GM18520 (cell line): Measurements from ENCODE around the gene ADGRD1.

Source experiments
- ATAC-seq: cut with Tn5 transposase; IDR thresholded peaks from one replicate; pipeline ENCODE4 v1.9.1; 2021; ENCODE audit not compliant: unreplicated experiment

The ADGRD1 gene

DNA sequence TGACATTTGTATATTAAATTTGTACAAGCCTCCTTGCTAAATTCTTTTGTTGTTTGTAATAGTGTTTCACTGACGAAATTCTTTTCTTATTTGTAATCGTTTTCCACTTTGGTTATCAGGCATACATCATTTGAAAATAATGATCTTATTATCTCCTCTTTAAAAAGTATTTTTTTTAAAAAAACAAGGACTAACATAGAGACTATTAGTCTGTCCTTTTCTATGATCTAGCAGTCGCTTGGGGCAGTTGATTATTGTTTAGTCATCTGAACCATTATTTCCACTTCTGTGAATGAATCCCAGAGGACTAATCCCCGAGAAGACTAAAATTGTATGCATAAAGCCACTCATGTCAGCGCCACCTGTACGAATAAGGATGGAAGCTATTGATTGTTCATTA is 11.5 kb downstream of the ADGRD1 start:
- ATAC-seq: no peak

DNA sequence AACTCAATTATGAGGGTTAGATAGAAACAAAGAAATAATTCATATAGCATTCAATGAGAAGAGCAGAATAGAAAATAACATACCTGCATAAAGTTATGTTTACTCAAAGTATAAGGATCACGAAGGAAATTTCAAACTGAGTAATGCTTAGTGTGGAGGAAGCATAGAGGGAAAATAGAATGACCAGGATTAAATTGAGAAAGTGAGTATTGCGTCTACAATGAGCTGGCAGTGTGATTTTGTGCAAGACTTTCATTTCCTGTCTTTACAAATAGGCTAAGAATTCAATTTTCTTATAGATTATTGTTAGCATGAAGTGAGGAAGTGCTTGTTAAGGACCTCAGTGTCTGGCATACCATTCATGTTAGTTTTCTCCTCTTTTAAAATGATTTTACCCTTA is 12.0 kb downstream of the ADGRD1 start:
- no peak for ATAC-seq

DNA sequence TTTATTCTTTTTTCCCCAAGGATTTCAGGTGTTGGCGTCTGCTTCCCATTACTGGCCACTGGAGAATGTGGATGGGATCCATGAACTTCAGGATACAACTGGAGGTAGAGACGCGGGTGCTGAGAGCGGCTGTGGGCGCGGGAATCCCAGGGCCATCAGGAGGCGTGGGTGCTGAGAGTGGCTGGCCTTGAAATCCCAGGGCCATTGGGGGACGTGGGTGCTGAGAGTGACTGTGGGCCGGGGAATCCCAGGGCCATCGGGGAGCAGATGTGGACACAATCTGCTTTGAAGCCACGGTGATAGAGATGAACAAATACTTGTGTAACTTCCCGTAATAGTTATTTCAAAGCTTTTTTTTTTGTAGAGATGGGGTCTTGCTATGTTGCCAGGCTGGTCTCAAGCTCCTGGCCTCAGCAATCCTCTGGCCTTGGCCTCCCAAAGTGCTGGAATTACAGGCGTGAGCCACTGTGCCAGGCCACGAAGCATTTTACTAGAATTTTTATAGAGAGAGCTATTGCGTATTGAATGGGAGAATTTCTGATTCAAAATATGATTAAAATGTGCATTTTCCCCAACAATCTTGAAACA is 12.8 kb downstream of the ADGRD1 start:
- no peak for ATAC-seq

DNA sequence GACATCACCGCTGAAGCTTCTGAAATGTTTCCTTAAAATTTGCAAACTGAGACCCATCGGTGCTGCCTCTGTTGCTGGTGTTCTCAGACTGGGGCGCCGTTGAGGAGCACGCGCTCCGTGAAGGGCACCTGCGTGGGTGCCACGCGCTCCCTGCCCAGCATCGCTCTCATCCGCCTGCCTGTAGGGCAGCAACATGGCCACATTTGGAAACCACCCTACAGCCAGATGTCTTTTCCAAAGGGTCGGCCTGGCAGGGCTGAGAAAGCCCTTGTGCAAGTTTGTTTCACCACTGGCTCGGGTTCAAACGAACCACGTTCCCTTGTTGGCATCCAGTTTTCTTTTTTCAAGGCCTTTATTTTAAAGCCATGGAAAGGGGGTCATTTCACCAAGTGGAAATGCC is 13.9 kb downstream of the ADGRD1 start:
- no peak for ATAC-seq

DNA sequence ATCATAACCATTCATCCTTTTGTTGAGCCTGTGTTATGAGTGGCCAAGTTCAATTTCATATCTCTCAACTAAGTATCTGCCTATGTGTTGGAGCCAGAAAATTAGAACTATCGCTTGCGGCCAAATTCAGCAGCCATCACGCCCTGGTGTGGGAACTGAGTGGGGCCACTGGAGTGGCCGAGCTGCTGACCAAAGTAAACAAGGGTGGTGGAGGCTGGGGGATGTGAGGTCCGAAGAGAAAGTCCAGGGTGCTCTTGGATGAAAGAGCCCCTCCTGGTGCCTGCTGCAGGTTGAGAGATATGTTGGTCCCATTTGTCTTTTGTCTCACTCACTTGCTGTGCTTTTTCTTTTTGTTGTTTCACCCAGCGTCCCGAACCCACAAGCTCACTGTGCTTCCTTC is 14.9 kb downstream of the ADGRD1 start:
- no peak for ATAC-seq

DNA sequence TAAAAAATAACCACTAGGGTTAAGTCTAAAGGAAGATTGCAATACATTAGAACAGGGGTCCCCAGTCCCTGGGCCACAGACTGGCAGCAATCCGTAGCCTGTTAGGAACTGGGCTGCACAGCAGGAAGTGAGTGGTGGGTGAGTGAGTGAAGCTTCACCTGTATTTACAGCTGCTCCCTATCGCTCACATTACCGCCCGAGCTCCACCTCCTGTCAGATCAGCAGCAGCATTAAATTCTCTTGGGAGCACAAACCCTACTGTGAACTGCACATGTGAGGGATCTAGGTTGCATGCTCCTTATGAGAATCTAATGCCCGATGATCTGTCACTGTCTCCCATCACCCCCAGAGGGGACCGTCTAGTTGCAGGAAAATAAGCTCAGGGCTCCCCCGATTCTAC is 15.5 kb downstream of the ADGRD1 start:
- ATAC-seq: no peak

DNA sequence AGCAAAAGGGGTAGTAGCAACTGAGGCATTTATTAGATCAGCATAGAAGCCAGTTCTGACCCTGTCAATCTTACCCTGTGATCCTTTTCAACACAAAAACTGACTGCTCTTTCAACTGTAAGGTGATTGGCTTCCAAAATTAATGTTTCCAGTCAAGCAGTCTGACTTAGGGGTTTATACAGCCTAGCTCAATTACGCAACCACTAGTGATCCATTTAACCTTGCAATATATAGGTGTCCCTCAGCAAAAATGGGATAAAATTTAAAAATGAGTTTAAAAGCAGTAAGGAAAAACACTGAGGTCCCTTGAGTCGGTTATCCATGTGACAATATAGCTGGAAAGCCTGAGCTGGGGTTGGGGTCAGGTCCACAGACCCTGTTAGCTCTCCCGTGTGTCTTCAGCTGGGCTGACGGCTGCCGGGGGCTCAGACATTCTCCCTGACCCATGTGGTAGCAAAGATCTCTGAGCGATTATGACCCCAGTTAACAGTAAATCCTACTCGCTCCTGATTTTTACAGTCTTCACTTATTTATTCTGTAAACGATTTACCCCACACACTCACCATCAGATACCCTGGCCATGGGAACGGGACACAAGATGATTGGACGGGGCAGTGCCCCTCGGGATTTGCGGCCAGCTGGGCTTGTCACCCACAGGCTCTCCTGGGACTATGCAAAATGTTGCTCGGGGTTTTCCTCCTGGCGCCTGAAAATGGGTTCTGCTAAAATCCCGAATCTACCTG is 16.6 kb downstream of the ADGRD1 start:
- peak; percentile 84 for ATAC-seq

DNA sequence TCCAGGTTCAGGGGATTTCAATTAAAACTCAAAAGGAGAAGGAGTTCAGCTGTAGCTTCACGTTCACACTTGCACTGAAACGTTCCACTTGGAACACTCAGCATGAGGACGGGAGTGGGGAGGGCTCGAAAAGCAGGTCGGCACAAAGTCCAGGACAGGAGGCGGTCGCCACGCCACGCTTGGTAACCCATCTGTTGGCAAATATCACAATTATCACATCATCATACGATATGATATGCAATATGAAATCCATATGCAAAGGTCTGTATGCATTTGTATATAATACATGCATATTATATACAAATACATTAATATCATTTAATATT is 17.2 kb downstream of the ADGRD1 start:
- no peak for ATAC-seq

DNA sequence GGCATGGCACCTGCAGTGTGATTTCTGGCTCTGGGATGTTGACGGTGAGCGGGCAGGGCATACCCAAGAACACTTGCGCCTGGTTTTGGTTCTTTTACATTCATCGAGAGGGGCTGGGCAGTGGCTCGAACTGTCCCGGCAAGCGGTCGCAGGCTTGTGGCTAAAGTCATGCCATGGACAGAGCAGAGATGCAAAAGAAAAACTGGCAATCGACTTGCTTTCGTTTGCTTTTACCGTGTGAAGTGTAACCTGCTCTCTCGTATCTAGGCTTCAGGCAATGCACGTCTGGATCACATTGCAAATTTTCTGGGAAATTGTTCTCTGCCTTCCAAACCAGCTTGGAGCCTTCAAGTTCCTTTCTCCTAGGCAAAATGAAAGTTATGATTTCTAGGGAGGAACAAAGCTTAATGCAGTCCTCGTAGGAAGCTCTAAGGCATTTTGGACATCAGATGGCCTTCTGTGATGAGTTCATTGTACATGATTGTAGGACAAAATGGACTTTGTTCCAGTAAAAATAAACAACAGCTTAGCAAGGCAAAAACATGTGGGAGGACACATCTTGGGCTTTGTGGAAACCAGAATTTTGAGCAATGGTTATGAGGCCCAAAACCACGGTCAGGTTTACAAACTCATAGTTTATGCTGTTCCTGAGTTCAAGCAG is 18.3 kb downstream of the ADGRD1 start:
- no peak for ATAC-seq

DNA sequence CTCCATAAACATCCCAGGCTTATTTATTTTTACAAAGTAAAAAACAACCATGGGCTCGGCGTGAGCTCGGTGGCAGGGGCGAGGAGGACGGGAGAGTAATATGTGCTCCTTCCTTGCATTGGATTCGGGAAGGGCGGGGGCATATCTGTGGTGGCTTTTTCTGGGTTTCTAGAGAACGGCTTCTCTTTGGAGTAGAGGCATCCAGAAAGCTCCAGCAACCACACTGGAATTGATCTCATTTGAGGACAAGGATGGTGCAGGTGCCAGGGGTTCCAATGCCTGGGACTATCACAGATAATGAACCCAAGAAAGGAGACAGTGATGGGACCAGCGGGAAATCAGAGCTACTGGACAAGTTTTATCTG is 18.9 kb downstream of the ADGRD1 start:
- ATAC-seq: no peak

DNA sequence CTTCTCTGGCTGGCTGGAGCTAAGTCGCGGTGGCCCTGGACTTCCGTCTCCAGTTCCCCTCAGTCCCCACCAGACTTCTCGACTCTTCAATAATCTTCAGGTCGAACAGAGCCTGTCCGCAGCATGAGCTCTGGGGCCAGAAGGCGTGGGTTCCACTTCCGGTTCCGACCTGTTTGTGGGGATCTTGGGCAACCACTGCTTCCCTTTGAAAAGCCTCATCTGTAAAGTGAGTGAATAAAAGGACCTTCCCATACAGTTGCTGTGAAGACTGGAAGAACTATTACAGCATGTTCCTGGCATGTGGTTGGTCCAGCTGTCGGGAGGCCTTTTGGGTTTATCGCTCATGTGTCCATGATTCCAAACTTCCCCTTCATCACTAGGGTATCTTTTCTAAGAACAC is 19.4 kb downstream of the ADGRD1 start:
- no peak for ATAC-seq

DNA sequence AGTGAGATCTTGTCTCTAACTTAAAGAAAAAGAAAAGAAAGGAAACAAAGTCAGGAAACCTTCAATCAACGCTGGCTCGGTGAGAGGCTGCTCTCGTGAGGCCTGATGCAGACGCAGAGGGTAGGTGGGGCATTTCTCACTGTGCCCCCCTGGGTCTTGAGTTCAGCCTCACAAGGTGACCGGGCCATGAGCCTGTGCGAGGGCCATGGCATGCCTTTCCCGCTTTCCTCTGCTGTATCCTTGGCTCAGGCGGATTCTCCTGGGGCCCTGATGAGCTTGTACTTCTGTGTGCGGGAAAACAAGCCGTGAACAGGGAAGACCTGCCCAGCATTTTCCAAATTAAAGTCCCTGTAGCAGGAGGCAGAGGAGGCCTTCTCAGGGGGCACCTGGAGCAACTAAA is 20.2 kb downstream of the ADGRD1 start:
- ATAC-seq: no peak

DNA sequence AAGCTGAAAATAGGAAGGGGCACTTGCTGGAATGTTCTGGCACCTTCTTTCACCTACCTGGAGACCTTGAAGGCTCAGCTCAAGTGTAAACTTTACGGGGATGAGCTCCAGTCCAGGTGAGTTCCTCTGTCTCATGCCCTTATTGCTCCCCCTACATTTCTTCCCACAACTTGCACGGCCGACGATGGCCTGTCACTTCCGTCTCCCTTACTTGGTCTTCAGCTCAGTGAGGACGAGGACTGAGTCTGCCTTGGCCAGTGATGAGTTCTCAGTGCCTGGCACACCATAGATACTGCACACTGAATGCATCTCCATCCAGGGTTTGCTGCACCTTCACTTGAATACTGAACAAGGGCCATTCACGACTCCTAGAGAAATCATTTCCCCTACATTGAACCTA is 21.4 kb downstream of the ADGRD1 start:
- no peak for ATAC-seq

DNA sequence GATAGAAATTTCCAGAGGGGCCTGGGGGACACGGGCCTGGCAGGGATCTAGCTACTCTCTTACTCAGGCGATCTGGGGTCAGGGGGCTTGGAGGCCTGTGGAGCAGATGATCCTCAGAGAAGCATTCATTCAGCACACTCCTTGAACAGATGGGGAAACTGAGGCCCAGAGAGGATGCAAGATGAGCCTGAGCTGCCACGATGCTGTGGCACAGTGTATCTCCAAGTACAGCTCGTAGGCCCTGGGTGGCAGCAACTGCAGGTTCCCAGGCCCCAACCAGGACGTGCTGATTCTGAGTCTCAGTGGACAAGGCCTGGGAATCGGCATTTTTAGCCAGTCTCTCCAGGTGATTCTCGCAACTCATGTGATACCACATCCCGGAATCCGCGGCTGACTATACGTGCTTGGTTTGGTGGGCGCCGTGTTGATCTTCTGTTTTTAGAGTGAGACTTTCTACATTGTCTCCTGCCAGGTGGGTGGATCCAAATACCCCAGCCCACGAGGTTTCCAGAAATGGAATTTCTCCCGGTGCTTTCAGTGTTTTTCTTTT is 22.5 kb downstream of the ADGRD1 start:
- ATAC-seq: no peak

DNA sequence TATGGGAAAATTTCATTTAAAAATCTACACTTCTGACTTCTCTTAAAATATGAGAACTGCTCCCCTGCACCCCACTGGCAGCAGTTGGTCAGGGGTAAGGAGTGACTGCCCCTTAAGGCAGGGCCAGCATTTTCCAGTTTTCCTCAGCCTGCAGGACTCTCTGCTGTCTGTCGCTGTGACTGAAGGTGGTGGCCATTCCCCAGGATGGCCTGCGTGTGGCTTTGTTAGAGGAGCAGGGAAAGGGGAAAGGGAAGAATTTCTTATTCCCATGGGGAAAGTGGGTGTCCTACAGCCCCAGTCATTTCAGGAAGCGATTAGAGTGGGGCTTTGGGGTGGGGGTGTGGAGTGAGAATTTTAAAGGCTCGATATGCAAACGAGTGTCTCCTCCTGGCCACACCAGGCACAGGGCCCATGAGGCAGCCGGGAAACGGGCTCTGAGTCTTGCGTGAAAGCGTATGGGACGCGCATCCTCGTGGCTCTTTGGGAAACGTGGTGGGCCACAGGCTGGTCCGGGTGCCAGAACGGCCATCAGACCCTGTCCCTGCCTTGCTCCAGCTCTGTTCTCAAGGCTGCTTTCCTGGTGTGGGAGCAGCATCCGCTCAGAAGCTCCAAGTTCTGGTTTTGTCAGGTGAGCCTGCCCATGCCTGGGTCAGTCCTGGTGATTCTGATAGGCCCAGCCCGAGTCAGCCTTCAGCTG is 23.5 kb downstream of the ADGRD1 start:
- no peak for ATAC-seq

DNA sequence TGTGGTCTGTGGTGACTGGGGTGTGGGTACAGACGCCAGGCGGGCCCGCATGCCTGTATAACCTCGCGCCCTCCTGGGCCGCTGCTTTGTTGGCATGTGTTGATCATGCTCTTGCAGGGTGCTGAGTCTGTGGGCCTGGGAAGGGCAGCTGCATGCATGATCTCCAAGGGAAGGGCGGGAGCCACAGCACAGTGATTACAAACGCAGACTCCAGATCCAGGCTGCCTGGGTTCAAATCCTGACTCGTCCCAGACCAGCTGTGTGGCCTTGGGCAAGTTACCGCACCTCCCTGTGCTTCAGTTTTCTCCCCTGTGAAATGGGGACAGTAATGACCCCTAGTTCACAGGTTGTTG is 24.0 kb downstream of the ADGRD1 start:
- no peak for ATAC-seq

DNA sequence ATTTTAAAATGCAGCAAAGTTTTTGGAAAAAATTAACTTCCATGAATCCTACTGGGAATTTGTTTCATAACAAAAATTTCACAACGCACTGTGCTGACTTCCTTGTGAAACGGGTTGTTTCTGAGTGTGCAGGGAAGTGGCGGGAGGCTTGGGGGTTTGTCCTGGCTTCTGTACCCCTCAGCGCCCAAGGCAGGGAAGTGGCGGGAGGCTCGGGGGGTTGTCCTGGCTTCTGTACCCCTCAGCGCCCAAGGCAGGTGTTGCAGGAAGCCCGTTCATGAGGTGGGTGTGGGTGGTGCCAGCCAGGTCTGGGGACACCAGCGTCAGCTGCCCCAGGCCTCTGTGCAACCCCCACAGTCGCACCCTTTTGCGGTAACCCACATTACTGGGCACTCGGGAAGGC is 25.1 kb downstream of the ADGRD1 start:
- no peak for ATAC-seq

DNA sequence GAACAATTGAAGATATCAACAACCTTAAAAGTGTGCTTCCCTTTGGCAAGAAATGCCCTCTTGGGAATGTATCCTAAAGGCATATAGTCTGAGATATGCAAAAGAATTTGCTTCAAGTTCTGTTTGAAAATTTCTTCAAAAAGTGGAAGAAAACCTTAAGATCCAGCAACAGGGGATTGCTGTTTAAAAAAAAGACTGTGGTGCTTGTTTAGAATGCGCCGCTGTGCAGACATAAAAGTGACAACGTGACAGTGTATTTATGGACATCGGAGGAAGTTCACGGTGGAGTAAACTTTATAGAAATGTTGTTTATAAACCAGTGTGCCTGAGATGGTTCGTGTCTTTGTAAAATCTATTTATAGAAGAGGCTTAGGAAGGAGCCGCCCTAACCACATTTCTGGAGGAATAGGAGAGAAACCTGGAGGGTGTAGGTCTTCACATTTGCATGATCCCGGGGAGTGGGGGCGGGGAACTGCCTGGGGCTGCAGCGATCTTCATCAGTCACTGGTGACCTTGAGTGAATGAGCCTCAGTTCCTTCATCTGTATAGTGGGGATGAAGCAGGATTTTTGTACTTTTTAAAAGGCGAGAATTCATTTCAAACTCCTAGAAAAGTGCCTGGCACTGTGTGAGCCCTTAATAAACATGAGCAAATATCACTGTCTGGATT is 27.5 kb downstream of the ADGRD1 start:
- no peak for ATAC-seq

DNA sequence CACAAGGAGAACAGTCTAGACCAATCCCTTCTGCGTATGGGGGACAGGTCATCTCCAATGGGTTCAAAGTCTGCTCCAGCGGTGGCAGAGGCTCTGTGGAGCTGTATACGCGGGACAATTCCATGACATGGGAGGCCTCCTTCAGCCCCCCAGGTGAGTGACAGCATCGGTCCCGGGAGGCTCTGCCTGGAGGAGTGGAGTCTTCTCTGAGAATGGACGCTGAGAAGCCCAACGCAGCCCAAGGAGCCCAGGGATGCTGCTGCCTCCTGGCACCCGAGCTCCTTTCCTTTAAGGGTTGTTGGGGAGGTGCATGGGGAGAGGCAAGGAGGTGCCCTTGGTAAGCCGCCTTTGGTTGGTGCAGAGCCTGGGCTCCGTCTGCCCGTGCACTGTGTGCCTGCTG is 28.2 kb downstream of the ADGRD1 start:
- no peak for ATAC-seq

DNA sequence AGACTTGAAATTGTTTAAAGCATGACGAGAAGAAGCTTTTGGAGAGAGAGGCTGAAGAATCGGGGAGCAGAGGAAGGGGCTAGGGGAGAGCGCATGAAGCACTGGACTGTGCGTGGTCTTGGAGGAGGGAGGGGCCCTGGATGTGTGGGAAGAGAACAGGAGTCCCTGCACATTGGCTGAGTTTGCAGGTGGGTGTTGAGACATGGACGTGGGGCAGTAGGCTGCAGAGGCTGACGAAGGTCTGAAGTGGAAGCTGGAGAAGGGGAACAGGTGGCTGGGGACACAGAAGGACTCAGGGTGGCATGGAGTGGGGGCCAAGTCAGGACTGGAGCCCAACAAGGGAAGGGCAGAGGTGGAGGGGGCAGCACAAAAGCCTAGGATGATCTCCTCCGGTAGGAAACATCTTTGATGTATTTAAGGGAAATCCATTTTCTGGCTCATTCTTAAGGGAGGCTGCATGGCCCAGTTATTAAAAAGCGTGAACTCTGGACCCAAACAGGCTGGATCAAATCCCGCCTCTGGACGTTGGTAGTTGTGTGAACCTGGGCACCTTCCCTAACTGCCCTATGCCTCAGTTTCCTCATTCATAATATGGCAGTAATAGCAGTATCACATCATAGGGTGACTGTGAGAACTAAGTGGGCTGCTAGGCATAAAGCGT is 29.0 kb downstream of the ADGRD1 start:
- ATAC-seq: no peak
